T-helper 1 cell treated with Interleukin-12 subunit alpha and Interleukin-12 subunit beta and Interleukin-4 antibody, amounts not matched to agents 30 ng/mL and 1 ng/mL, for 36 hours (primary cell): ENCODE results near the gene BABAM2. TPM values are rescaled to one million over a fixed set of nuclear protein-coding genes. Genes with fewer than 3 reads are reported as not detected.
"Not testable (repeated sequence)": the region's sequence is repeated elsewhere in the genome, so short reads cannot be mapped to it uniquely, and the experiment has no call there.

Experiments used
- intact Hi-C: fragments of 100-400 bp; cut with micrococcal nuclease; formaldehyde crosslinking; loops from one replicate; pipeline ENCODE4 v1.15.1; 2024
- total RNA-seq: library from RNA; stranded (reverse); gene quantifications from 2 replicates; pipeline ENCODE4 v1.2.3, GENCODE V29; 2022

BABAM2 gene
- total RNA-seq, 1 donor from 2014 or later = 40.8 TPM

- intact Hi-C loops = no loop called here
Observed at GRCh38 chr2:28009732-28010131, 119.2 kb downstream of the BABAM2 start.

DNA sequence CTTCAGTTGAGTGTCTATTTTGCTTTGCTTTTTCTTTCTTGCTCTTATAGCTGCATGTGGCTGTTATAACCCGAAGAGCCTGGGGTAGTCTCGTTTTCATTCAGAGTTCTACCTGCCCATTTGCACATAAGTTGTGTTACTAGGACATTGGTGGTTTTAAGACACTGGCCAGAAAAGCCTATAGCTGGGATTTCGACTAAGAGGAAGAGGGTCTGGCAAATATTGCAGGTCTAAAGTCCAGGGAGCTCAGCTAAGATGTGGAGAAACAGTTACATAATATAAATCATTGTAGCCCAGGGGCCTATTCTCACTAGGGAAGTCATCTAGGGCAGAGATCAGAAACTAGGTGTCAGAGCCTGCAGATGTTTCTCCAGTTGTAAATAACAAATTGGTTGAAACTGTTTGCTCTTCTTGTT is 120.8 kb downstream of the BABAM2 start:
- intact Hi-C loops = no loop called here

DNA sequence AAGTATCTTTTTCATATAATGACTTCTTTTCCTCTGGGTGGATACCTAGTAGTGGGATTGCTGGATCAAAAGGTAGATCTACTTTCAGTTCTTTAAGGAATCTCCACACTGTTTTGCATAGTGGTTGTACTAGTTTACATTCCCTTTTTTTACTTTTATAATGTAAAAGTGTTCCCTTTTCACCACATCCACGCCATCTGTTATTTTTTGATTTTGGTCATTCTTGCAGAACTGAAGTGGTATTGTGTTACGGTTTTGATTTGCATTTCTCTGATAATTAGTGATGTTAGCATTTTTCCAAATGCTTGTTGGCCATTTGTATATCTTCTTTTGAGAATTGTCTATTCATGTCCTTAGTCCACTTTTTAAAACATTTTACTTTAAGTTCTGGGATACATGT is 127.9 kb downstream of the BABAM2 start:
- intact Hi-C loops = not testable (repeated sequence)

GRCh38 chr2:28019521-28019920 is 129.0 kb downstream of the BABAM2 start:
- intact Hi-C loops = not testable (repeated sequence)

DNA sequence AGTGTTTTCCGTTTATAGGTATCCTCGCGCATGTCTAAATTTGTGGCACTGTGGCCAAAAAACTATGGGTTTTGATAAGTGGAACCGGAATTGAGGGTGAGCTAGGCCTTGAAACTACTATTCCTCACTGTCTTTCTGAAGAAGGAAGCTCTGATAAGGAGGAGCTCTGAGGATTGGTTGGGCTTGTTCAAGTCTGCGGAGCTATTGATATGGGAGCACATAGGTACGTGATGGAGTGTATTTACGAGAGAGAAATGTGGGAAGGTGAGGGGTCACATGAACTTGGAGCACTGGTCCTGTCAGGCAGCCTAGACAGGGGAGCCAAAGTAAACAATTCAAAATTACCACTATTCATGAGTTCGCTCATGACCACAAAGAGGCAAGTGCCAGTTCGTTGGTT is 131.4 kb downstream of the BABAM2 start:
- intact Hi-C loops = no loop called here

- intact Hi-C loops = no loop called here
Observed at GRCh38 chr2:28025123-28025522, 134.6 kb downstream of the BABAM2 start.

DNA sequence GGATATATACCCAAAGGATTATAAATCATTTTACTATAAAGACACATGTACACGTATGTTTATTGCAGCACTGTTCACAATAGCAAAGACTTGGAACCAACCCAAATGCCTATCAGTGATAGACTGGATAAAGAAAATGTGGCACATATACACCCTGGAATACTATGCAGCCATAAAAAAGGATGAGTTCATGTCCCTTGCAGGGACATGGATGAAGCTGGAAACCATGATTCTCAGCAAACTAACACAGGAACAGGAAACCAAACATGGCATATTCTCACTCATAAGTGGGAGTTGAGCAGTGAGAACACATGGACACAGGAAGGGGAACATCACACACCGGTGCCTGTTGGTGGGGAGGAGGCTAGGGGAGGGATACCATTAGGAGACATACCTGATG is 135.7 kb downstream of the BABAM2 start:
- intact Hi-C loops = not testable (repeated sequence)

GRCh38 chr2:28028025-28028424 is 137.5 kb downstream of the BABAM2 start:
- intact Hi-C loops = no loop called here

GRCh38 chr2:28030600-28030999 is 140.1 kb downstream of the BABAM2 start:
- intact Hi-C loops = loop anchor here (10.0 kb wide), 1 partner anchor 184 kb away; no protein-coding TSS in a partner anchor

DNA sequence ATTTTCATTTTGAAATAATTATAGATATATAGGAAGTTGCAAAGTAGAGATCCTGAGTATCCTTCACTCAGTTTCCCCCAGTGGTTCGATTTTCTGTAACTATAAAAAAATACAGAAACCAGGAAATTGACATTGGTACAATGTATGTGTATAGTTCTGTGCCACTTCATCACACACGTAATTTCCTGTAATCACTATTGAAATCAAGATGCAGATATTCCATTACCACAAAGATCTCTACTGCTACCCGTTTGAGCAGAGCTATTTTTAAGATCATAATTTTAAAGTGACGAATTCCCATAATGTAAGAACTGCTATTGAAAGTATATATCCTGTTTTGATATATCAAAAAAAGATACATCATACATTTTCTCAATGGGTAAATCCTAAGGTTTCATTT is 142.3 kb downstream of the BABAM2 start:
- intact Hi-C loops = loop anchor here (10.0 kb wide), 1 partner anchor 182 kb away; no protein-coding TSS in a partner anchor

- intact Hi-C loops = loop anchor here (10.0 kb wide), 1 partner anchor 180 kb away; no protein-coding TSS in a partner anchor
Observed at GRCh38 chr2:28034696-28035095, 144.2 kb downstream of the BABAM2 start.

- intact Hi-C loops = loop anchor here (10.0 kb wide), 1 partner anchor 180 kb away; no protein-coding TSS in a partner anchor
Observed at GRCh38 chr2:28035163-28035690, 144.7 kb downstream of the BABAM2 start.

DNA sequence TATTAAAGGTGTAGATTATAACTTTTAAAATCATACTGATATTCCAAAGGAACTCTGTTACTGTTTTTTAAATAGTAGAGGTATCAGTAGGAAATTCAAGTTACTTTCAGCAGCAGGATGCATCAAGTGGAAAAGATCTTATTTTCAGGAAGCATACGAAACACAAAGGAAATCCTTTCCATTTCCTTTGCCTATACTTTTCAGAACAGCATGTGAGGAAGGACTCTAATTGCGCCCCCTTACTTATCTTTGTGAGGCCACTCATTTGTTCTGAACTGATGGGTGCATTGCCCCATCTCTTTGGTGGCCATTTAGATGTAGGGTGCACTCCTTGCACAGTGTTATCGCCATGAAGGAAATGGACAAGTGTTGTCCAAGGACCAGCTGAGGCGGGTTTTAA is 145.3 kb downstream of the BABAM2 start:
- intact Hi-C loops = loop anchor here (10.0 kb wide), 1 partner anchor 179 kb away; no protein-coding TSS in a partner anchor

- intact Hi-C loops = loop anchor here (10.0 kb wide), 1 partner anchor 178 kb away; no protein-coding TSS in a partner anchor
Observed at GRCh38 chr2:28036307-28036706, 145.8 kb downstream of the BABAM2 start.

- intact Hi-C loops = loop anchor here (10.0 kb wide), 1 partner anchor 176 kb away; no protein-coding TSS in a partner anchor
Observed at GRCh38 chr2:28038722-28039121, 148.2 kb downstream of the BABAM2 start.

- intact Hi-C loops = no loop called here
Observed at GRCh38 chr2:28045676-28046351, 155.3 kb downstream of the BABAM2 start.

- intact Hi-C loops = no loop called here
Observed at GRCh38 chr2:28046921-28047320, 156.4 kb downstream of the BABAM2 start.

DNA sequence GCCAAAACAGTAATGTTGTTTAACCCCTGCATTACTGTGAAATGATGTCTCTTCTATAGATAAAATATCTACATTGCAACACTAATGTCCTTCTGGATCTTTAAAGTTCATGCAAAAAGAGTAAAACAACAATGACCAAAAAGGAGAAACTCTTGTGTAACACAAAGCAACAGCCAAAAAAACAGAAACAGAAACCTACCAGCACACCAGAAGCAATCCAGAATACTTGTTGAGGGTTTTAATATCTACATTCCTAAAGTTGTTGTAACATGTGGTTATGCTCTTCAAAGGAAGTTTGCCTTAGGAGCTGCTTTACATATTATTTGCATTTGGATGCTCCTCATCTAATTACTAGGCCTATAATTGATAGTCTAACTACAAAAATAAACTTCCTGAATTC is 157.2 kb downstream of the BABAM2 start:
- intact Hi-C loops = no loop called here

GRCh38 chr2:28048341-28048740 is 157.8 kb downstream of the BABAM2 start:
- intact Hi-C loops = no loop called here

GRCh38 chr2:28049416-28049815 is 158.9 kb downstream of the BABAM2 start:
- intact Hi-C loops = no loop called here

DNA sequence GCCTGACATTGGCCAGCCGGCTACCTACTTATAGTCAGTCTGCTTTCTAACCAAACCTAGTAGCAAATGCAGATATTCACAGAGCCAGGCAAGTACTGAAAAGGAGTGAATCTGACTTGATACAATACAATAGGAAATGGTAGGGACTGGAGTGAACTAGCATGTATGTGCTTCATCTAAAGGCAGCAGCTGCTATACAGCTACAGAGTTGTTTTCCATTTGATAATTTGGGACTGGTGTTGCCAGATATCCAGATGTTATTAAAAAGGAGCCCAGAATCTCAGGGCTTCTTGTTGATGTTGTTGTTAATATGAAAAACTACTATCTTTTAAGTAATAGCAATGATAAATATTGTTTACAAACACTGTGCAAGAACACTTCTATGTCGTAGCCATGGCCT is 159.4 kb downstream of the BABAM2 start:
- intact Hi-C loops = no loop called here

DNA sequence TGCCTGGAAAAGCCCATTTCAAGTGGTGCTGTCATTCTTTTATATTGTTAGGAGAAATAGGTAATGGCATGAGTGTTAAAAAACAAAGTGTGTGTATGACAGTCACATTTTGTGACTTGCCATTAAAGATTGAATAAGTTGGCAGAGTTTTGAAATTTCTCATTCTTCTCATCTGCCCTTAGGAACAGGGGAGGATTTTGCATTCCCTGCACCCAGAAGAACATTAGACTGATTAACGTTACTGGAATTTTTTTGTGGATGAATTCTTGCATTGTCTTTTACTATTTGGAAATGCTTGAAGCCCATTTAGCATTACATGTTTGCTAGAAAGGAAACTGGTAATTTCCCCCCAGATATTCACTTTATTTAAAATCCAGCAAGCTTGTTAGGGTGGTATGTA is 162.2 kb downstream of the BABAM2 start:
- intact Hi-C loops = no loop called here

GRCh38 chr2:28053597-28053996 is 163.1 kb downstream of the BABAM2 start:
- intact Hi-C loops = no loop called here
